ENCODE data around the gene MED12L.

Gene MED12L

GRCh38 chr3:151087648-151088047, 2.2 kb downstream of the MED12L start:
- DNase-seq: no peak

GRCh38 chr3:151091685-151092345, 6.4 kb downstream of the MED12L start:
- DNase-seq: no peak

- no peak for DNase-seq
Measured at GRCh38 chr3:151093148-151093547, 7.7 kb downstream of the MED12L start.

DNA sequence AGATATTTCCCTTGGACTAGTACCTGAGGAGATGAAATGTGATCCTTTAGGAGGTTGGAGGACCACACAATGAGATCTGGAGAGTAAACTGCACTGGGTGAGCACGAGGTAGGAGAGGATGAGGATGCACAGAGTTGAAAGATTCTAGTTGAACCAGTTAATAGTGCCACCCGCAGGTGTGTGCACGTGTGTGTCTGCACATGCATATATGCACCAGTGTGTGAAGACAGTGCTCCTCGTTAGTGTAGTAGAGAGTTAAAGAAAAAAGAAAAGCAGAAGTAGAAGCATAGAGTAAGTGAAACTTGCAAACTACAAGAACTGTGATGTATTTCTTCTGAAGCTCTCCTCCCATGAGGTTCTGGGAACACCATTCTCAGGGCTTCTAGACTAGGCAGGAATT, 8.4 kb downstream of the MED12L start:
- no peak for DNase-seq

DNA sequence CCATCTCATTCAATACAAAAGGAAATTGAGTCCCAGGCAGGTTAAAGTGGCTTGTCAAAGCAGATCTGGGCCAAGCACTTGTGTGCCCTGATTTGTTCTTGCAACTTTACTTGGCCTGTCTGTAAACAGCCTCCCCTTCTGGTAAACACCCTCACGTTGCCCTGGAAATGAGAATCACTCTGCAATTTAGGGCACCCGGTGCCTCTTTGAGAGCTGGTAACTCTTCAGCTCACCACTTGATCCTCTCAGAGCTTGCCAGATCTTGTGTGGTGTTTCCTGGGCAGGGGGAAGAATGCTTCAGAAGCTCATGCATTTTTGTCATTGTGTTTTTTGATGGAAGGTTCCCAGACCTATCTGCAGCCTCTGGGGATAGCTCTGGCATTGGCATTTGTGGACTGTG, 11.3 kb downstream of the MED12L start:
- no peak for DNase-seq

- no peak for DNase-seq
Measured at GRCh38 chr3:151100076-151100475, 14.6 kb downstream of the MED12L start.

DNA sequence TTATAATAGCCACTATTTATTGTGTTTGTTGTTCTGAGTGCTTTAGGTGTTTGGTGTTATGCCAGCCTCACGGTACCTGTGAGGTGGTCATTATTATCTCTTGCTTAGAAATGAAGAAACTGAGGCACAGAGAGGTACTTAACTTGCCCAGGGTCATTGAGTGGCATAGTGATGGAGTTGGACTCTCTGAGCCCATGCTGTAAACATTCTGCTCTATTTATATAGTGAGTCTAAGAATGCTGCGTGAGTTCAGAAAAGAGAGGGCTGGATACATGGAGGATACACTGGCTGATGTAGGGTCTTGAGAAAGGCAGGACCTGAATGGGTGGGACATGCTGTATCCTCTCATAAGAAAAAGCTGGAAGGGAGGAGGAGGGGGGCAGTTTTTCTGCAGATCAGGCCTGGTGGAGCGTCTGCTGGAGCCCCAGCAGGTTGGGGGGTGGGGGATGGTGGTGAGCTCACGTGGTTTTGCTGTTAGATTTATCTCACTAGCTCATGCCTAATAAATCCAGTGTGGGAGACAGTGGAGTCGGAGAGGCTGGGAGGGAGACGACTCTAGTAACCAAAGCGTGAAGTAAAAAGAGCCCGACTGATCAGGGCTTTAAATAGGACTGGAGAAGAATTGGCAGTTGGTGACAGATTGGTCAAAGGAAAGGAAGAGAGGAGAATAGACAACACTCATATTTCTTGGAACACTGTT, 16.0 kb downstream of the MED12L start:
- no peak for DNase-seq

- DNase-seq: no peak
Measured at GRCh38 chr3:151106311-151106710, 20.8 kb downstream of the MED12L start.

GRCh38 chr3:151107177-151107576, 21.7 kb downstream of the MED12L start:
- no peak for DNase-seq

DNA sequence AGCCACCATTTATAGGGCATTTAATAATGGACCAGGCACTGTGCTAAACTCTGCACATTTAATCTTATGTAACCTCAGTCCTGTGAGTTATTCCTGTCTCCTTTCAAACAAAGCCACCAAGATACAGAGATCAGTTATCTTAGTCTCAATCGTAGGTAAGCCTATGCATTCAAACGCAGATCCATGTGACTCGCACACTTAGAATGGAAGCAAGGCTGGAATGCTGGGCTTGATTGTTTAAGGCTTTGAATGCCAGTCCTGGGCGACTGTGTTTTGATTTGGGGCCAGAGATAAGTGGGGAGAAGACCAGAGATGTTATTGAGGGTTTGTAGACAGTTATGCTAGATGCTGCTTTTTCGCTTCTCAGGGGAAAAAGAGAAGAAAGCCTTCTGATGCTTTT, 22.2 kb downstream of the MED12L start:
- DNase-seq: no peak

- DNase-seq: no peak
Measured at GRCh38 chr3:151109286-151109800, 23.9 kb downstream of the MED12L start.

GRCh38 chr3:151112731-151113130, 27.3 kb downstream of the MED12L start:
- no peak for DNase-seq

DNA sequence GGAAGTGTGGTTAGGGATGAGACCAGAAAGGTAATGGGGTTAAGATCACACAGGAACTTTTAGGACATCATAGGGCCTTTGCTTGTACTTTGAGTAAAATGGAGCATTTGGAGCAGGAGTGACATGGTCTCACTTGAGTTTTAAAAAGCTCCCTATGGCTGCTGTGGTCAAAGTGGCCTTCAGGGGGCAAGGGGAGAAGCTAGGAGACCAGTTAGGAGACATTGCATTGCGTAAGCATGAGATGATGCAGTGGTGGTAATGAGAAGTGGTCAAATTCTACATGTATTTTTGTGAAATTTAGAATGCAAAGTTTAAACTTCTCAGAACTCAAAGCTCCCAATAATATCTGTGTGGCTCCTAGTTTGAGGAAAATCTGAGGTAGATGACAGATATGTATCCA, 27.9 kb downstream of the MED12L start:
- no peak for DNase-seq

- DNase-seq: no peak
Measured at GRCh38 chr3:151117047-151117446, 31.6 kb downstream of the MED12L start.

DNA sequence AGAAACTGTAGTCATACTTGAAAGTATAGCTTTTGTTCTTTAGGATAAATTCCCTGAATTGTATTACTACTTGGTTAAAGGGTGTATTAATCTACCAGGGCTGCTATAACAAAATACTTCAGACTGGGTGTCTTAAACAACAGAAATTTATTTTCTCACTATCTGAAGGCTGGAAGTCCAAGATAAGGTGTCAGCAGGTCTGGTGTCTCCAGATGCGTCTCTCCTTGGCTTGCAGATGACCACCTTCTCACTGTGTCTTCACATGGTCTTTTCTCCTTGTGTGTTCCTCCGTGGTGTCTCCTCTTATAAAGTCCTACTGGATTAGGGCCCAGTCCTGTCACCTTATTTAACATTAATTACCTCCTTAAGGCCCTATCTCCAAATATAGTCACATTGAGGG, 33.7 kb downstream of the MED12L start:
- DNase-seq: no peak

- no peak for DNase-seq
Measured at GRCh38 chr3:151120409-151120808, 34.9 kb downstream of the MED12L start.

GRCh38 chr3:151121016-151121415, 35.6 kb downstream of the MED12L start:
- DNase-seq: no peak

GRCh38 chr3:151123827-151124226, 38.4 kb downstream of the MED12L start:
- DNase-seq: no peak

GRCh38 chr3:151124476-151124875, 39.0 kb downstream of the MED12L start:
- no peak for DNase-seq

DNA sequence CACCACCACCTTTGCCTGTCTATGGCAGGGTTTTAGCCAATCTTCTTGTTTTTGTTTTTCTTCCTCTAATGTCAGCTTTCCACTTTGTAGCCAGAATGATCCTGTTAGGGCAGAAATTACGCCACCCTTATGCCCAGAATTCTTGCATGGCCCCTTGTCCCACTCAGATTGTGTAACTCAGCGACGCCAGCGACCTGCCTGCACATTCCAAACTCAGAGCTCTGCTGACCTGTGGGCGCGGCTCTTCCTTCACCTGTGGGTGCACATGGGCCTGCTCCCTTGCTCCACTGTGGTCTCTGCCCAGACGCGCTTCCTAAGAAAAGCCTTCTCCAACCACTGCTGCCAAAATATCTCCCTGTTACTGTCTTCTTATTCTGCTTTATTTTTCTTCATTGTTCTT, 45.0 kb downstream of the MED12L start:
- DNase-seq: no peak

GRCh38 chr3:151133175-151133574, 47.7 kb downstream of the MED12L start:
- no peak for DNase-seq

GRCh38 chr3:151133917-151134450, 48.5 kb downstream of the MED12L start:
- DNase-seq: no peak

- DNase-seq: no peak
Measured at GRCh38 chr3:151135541-151136337, 50.3 kb downstream of the MED12L start.

- no peak for DNase-seq
Measured at GRCh38 chr3:151142929-151143328, 57.5 kb downstream of the MED12L start.

Data from DMS 273 treated with DMSO at 0.1 percent for 48 hours (cell line).